Measurements from ENCODE around the gene MSRB1.
"Not testable (repeated sequence)": the region's sequence is repeated elsewhere in the genome, so short reads cannot be mapped to it uniquely, and the experiment has no call there.

Gene MSRB1

DNA sequence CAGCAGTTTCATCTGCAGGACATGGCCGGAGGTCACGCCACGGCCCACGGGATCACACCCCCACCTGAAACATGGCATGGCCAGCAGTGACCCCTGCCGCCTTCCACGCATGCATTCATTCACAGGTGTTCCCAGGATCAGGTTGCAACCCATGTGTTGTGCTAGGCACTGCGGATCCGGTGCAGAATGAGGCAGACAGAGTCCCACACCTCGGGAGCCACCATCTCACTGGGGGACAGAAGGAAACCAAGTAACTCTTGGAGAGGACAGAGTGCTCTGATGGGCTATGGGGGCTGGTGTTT, 4.3 kb upstream of the MSRB1 start:
- no peaks in the 10 kb centered on the region for H3K27me3 Mint-ChIP-seq
- ATAC-seq (replicated peaks; ENCODE audit: extremely low read depth, poor library complexity, severe bottlenecking) (no peak), DNase-seq (ENCODE audit: low spot score in 2 of 2) (no peak)
- H3K4me1 Mint-ChIP-seq = peaks cover 5% of the 10 kb centered on the region
- no peak overlapping the region for H3K4me3 Mint-ChIP-seq
- H3K27ac Mint-ChIP-seq (ENCODE audit: low read depth) = no peak overlapping the region
- no peaks in the 10 kb centered on the region for H3K36me3 Mint-ChIP-seq (ENCODE audit: insufficient read depth)
- H3K9me3 Mint-ChIP-seq = no peaks in the 10 kb centered on the region

- H3K4me1 Mint-ChIP-seq = peaks cover 7% of the 10 kb centered on the region
- no peak overlapping the region for H3K27ac Mint-ChIP-seq (ENCODE audit: low read depth)
- DNase-seq (ENCODE audit: low spot score in 2 of 2) (no peak), ATAC-seq (replicated peaks; ENCODE audit: extremely low read depth, poor library complexity, severe bottlenecking) (no peak)
- no peak overlapping the region for H3K4me3 Mint-ChIP-seq
- H3K9me3 Mint-ChIP-seq = no peaks in the 10 kb centered on the region
- no peaks in the 10 kb centered on the region for H3K27me3 Mint-ChIP-seq
- no peaks in the 10 kb centered on the region for H3K36me3 Mint-ChIP-seq (ENCODE audit: insufficient read depth)
Measured at GRCh38 chr16:1946495-1947368, 3.7 kb upstream of the MSRB1 start.

DNA sequence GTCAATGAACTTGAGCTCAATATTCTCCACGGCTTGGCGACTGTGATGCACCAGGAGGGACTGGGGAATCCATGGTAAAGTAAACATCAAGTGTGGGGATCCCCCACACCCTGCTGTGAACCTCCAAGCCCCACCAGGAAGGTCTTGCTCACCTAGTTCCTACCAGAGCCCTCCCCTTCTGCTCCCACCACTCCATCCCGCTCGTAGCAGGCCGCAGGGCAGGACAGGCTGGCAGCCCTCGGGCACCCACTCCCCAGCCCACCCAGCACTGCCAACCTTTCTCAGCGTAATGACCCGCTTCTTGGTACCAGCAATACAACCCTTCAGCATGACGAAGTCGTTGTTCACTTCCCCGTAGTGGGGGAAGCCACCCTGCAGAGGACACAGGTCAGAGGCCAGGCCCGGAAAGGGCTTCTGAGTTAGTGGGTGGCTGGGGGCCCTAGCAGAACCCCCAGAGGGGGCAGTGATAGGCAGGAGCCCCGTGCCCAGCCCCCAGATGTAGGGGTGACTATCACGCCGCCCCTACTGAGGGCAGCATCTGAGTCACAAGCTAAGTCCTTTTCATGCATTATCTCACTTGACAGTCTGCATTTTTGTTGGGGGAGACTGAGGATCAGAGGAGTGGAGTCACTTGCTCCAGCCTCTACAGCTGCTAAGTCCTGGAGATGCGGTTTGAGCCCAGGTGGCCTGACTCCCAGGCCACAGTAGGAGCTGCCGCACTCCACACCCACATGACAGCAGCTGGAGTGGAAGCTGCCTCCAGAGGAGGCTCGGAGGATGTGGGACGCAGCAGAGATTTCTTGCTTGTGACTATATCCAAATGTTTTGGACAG, 2.8 kb upstream of the MSRB1 start:
- H3K4me1 Mint-ChIP-seq = peaks cover 11% of the 10 kb centered on the region
- ATAC-seq (replicated peaks; ENCODE audit: extremely low read depth, poor library complexity, severe bottlenecking) (no peak), DNase-seq (ENCODE audit: low spot score in 2 of 2) (no peak)
- H3K27ac Mint-ChIP-seq (ENCODE audit: low read depth) = no peak overlapping the region
- no peaks in the 10 kb centered on the region for H3K27me3 Mint-ChIP-seq
- no peaks in the 10 kb centered on the region for H3K36me3 Mint-ChIP-seq (ENCODE audit: insufficient read depth)
- H3K4me3 Mint-ChIP-seq = no peak overlapping the region
- no peaks in the 10 kb centered on the region for H3K9me3 Mint-ChIP-seq

DNA sequence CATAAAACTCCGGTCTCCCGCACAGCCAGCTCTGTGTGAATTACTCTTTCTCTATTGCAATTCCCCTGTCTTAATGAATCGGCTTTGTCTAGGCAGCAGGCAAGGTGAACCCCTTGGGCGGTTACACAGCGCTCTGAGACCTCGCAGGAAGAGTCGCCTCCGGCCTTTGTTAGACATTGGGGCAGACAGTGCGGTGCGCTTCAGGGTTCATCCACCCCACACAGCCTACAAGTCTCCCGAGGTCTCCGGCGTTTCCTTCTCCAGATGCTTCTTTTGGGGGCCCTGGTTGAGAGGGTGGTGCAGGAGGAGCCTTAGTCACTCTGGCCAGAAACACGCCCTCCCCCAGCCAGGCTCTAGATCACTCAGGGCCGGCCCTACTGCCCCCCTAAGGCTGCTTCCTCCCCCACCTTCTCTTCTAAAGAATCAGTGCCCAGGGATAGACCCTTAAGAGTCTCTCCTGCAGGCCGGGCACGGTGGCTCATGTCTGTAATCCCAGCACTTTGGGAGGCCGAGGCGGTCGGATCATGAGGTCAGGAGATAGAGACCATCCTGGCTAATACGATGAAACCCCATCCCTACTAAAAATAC, 1.7 kb upstream of the MSRB1 start:
- DNase-seq (ENCODE audit: low spot score in 2 of 2) = no peak
- H3K9me3 Mint-ChIP-seq = no peaks in the 10 kb centered on the region
- H3K27me3 Mint-ChIP-seq = no peaks in the 10 kb centered on the region
- peak overlapping the region; percentile 46 for H3K4me3 Mint-ChIP-seq
- ATAC-seq (replicated peaks; ENCODE audit: extremely low read depth, poor library complexity, severe bottlenecking) = no peak
- H3K36me3 Mint-ChIP-seq (ENCODE audit: insufficient read depth) = peaks cover 4% of the 10 kb centered on the region
- H3K27ac Mint-ChIP-seq (ENCODE audit: low read depth) = peak overlapping the region; percentile 57
- peaks cover 11% of the 10 kb centered on the region for H3K4me1 Mint-ChIP-seq

GRCh38 chr16:1942047-1942809, 771 bp downstream of the MSRB1 start:
- no peak for ATAC-seq (replicated peaks; ENCODE audit: extremely low read depth, poor library complexity, severe bottlenecking)
- no peak for DNase-seq (ENCODE audit: low spot score in 2 of 2)
- Mint-ChIP-seq H3K27ac (ENCODE audit: low read depth) (no peak overlapping the region), H3K36me3 (ENCODE audit: insufficient read depth) (peaks cover 8% of the 10 kb centered on the region), H3K4me3 (peak overlapping the region; percentile 91), H3K9me3 (no peaks in the 10 kb centered on the region), H3K27me3 (no peaks in the 10 kb centered on the region), H3K4me1 (peaks cover 11% of the 10 kb centered on the region)

- H3K9me3 Mint-ChIP-seq = no peaks in the 10 kb centered on the region
- ATAC-seq (replicated peaks; ENCODE audit: extremely low read depth, poor library complexity, severe bottlenecking) = no peak
- no peaks in the 10 kb centered on the region for H3K27me3 Mint-ChIP-seq
- H3K4me1 Mint-ChIP-seq = peaks cover 11% of the 10 kb centered on the region
- H3K36me3 Mint-ChIP-seq (ENCODE audit: insufficient read depth) = peaks cover 8% of the 10 kb centered on the region
- H3K4me3 Mint-ChIP-seq = peak overlapping the region; percentile 91
- no peak overlapping the region for H3K27ac Mint-ChIP-seq (ENCODE audit: low read depth)
- DNase-seq (ENCODE audit: low spot score in 2 of 2) = no peak
Measured at GRCh38 chr16:1941162-1942046, 1.6 kb downstream of the MSRB1 start.

DNA sequence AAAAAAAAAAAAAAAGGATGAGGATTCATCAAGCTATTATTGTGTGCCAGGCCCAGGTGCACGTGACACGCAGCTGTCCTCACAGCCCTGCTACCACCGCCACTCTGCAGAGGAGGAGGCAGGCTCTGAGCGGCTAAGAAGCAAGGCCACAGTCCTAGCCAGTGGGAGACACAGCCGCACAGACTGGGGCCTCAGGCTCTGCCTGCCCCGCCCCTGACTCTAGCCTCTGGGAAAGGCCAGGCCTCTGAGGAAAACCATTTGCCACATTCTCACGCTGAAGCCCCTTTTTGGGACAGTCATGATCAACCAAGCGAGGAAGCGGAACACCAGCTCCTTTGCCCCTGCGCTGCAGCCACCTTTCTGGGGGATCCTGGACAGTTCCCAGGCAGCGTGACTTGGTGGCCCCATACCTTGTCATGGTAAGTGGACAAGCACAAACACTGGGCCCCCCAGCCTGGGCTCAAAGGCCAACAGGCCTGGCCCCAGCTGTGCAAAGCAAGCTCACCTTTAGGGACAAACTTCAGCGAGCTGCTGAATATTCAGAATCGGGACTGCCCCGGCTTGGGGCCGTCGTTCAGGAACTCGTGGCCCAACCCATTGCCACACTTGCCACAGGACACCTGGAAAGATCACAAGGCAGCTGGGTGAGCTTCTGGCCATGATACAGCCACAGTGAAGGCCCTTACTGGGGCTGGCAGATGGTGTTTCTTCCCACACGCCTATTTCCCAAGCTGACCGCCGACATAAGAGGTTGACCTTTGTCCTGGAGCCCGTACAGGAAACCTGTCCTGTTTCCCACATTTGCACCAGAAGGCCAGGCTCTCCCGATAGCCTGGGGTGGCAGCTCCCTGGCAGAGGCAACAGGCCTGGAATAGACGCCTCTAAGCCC, 2.5 kb downstream of the MSRB1 start:
- H3K27me3 Mint-ChIP-seq = no peaks in the 10 kb centered on the region
- DNase-seq (ENCODE audit: low spot score in 2 of 2) (no peak), ATAC-seq (replicated peaks; ENCODE audit: extremely low read depth, poor library complexity, severe bottlenecking) (no peak)
- no peak overlapping the region for H3K27ac Mint-ChIP-seq (ENCODE audit: low read depth)
- H3K4me3 Mint-ChIP-seq = no peak overlapping the region
- peaks cover 11% of the 10 kb centered on the region for H3K4me1 Mint-ChIP-seq
- no peaks in the 10 kb centered on the region for H3K9me3 Mint-ChIP-seq
- H3K36me3 Mint-ChIP-seq (ENCODE audit: insufficient read depth) = peaks cover 8% of the 10 kb centered on the region

- peaks cover 11% of the 10 kb centered on the region for H3K4me1 Mint-ChIP-seq
- H3K36me3 Mint-ChIP-seq (ENCODE audit: insufficient read depth); ATAC-seq (replicated peaks; ENCODE audit: extremely low read depth, poor library complexity, severe bottlenecking); H3K4me3 Mint-ChIP-seq; H3K9me3 Mint-ChIP-seq; H3K27me3 Mint-ChIP-seq; DNase-seq (ENCODE audit: low spot score in 2 of 2); H3K27ac Mint-ChIP-seq (ENCODE audit: low read depth): not testable (repeated sequence)
Measured at GRCh38 chr16:1939833-1940232, 3.2 kb downstream of the MSRB1 start.

GRCh38 chr16:1938910-1939309, 4.1 kb downstream of the MSRB1 start:
- Mint-ChIP-seq H3K36me3 (ENCODE audit: insufficient read depth) (peaks cover 8% of the 10 kb centered on the region), H3K4me1 (peaks cover 11% of the 10 kb centered on the region), H3K27ac (ENCODE audit: low read depth) (no peak overlapping the region), H3K9me3 (no peaks in the 10 kb centered on the region), H3K4me3 (no peak overlapping the region), H3K27me3 (no peaks in the 10 kb centered on the region)
- ATAC-seq (replicated peaks; ENCODE audit: extremely low read depth, poor library complexity, severe bottlenecking) (no peak), DNase-seq (ENCODE audit: low spot score in 2 of 2) (no peak)

DNA sequence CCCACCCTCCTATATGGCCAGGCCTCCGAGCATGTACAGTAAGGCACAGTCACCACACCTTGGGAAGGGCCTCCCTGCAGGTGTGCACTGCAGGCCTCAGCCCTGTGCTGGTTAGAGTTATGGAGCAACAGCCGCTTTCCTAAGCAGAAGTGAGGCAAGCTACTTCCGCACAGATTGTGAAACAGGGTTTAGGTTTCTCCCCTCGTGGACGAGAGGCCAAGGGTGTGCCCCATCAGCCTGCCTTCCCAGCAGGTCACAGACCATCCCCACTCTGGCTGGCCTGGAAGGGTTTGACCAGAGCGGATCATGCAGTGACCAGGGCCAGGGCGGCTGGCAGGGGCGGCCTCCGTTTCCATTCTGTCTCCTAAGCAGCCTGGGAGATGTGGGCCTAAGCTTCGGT, 4.7 kb downstream of the MSRB1 start:
- Mint-ChIP-seq H3K4me3 (no peak overlapping the region), H3K4me1 (peaks cover 11% of the 10 kb centered on the region), H3K36me3 (ENCODE audit: insufficient read depth) (peaks cover 8% of the 10 kb centered on the region), H3K9me3 (no peaks in the 10 kb centered on the region), H3K27me3 (no peaks in the 10 kb centered on the region), H3K27ac (ENCODE audit: low read depth) (no peak overlapping the region)
- no peak for DNase-seq (ENCODE audit: low spot score in 2 of 2)
- ATAC-seq (replicated peaks; ENCODE audit: extremely low read depth, poor library complexity, severe bottlenecking) = no peak

DNA sequence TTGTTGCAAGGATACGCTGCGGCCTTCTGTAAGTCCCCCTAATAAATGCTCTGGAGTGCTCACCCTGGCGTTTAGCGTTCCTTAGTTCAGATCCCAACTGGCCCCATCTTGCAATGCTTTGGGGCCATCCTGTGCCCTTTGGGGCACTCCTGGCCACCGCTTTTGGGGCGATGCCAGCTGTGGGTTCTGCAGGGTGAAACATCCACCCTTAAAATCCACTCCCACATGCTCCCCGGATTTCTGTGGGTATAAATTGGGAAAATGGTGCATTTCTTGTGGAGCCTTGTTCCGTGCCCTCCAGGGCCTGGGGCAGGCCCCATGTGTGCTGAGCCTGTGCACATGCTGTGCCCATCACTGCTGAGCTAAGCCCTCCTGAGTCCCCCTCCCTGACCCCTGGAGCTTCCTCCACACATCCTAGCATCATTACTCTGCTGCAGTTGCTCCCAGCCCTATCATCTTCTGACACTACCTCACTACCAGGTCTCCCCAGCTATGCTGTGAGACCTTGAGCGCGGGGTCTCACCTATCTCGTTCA, 6.0 kb downstream of the MSRB1 start:
- Mint-ChIP-seq H3K4me1 (peaks cover 7% of the 10 kb centered on the region), H3K27ac (ENCODE audit: low read depth) (no peak overlapping the region), H3K27me3 (no peaks in the 10 kb centered on the region), H3K36me3 (ENCODE audit: insufficient read depth) (peaks cover 8% of the 10 kb centered on the region), H3K9me3 (no peaks in the 10 kb centered on the region), H3K4me3 (no peak overlapping the region)
- DNase-seq (ENCODE audit: low spot score in 2 of 2) = no peak
- no peak for ATAC-seq (replicated peaks; ENCODE audit: extremely low read depth, poor library complexity, severe bottlenecking)

Data from central memory CD8-positive, alpha-beta T cell (primary cell).